ENCODE results near the gene CHSY3.

CHSY3 gene

GRCh38 chr5:129971714-129972113 lies 67.4 kb downstream of the CHSY3 start:
- Histone ChIP-seq H3K36me3 (replicated peaks) (no peaks in the 10 kb centered on the region), H3K4me3 (no peak overlapping the region), H3K27me3 (ENCODE audit: low read depth) (no peaks in the 10 kb centered on the region), H3K4me1 (no peaks in the 10 kb centered on the region), H3K9me3 (no peaks in the 10 kb centered on the region)
- DNase-seq (ENCODE audit: low spot score in 2 of 2) = no peak
- in situ Hi-C loops (cut with MboI; ENCODE audit: low sequenced_read_pairs) = no loop called here

- H3K36me3 ChIP-seq (replicated peaks) = no peaks in the 10 kb centered on the region
- no peaks in the 10 kb centered on the region for H3K9me3 ChIP-seq
- DNase-seq (ENCODE audit: low spot score in 2 of 2) = no peak
- no peaks in the 10 kb centered on the region for H3K27me3 ChIP-seq (ENCODE audit: low read depth)
- H3K4me3 ChIP-seq = no peak overlapping the region
- no peaks in the 10 kb centered on the region for H3K4me1 ChIP-seq
- in situ Hi-C loops (cut with MboI; ENCODE audit: low sequenced_read_pairs) = no loop called here
Observed at GRCh38 chr5:129972465-129973141, 68.3 kb downstream of the CHSY3 start.

DNA sequence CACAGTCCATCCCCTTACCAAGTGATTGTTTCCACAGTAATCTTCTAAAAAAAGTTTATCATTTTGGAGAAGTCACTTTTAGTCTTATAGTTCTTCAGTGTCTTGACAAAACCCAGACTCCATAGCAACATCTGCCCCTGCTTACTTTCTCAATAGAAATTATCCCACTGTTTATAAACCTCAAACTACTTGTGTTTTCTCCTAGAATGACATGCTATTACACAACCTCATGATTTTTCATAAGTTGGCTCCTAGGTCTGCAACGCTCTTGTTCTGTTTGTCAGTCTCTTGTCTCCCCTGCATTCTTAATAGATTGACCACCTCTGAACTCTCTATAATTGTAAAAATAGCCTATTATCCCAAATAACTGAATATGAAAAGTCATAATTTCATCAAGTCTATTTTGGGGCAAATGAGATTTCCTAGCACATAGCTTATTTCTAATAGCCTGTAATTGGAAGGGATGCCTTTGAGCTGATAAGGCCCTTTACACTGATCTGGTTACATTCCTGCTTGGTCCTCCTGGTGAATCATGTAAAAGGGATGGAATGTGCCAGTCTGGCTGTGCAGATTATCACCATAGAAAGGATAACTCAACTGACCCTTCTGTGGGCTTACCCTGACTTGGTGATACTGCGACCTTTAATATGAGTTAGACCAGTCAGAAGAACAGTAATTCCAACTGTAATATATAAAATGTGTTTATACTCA lies 69.6 kb downstream of the CHSY3 start:
- no peaks in the 10 kb centered on the region for H3K36me3 ChIP-seq (replicated peaks)
- H3K27me3 ChIP-seq (ENCODE audit: low read depth) = no peaks in the 10 kb centered on the region
- H3K4me3 ChIP-seq = no peak overlapping the region
- no peaks in the 10 kb centered on the region for H3K9me3 ChIP-seq
- no peaks in the 10 kb centered on the region for H3K4me1 ChIP-seq
- DNase-seq (ENCODE audit: low spot score in 2 of 2) = no peak
- in situ Hi-C loops (cut with MboI; ENCODE audit: low sequenced_read_pairs) = no loop called here

GRCh38 chr5:129977810-129978209 lies 73.5 kb downstream of the CHSY3 start:
- no peak for DNase-seq (ENCODE audit: low spot score in 2 of 2)
- no peaks in the 10 kb centered on the region for H3K4me1 ChIP-seq
- no peaks in the 10 kb centered on the region for H3K27me3 ChIP-seq (ENCODE audit: low read depth)
- in situ Hi-C loops (cut with MboI; ENCODE audit: low sequenced_read_pairs) = no loop called here
- no peak overlapping the region for H3K4me3 ChIP-seq
- no peaks in the 10 kb centered on the region for H3K9me3 ChIP-seq
- H3K36me3 ChIP-seq (replicated peaks) = no peaks in the 10 kb centered on the region

DNA sequence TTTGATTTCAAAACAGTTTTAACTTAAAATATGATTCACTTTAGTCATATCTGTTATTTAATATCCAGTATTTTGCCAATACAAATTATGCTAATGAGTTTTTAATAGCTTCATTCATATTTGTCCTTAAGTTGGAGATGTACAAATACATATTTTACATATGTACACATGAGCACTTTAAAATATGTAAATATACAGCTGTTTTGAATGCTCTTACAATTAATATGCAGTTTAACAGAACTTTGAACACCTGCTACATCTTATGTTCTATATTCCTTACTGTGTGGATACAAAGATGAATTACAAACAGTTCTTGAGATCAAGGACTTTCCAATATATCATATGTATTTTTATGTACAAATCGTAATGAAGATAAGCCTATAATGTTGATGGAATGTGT lies 74.0 kb downstream of the CHSY3 start:
- no peaks in the 10 kb centered on the region for H3K27me3 ChIP-seq (ENCODE audit: low read depth)
- no peak for DNase-seq (ENCODE audit: low spot score in 2 of 2)
- in situ Hi-C loops (cut with MboI; ENCODE audit: low sequenced_read_pairs) = no loop called here
- no peaks in the 10 kb centered on the region for H3K4me1 ChIP-seq
- H3K4me3 ChIP-seq = no peak overlapping the region
- no peaks in the 10 kb centered on the region for H3K36me3 ChIP-seq (replicated peaks)
- no peaks in the 10 kb centered on the region for H3K9me3 ChIP-seq

- in situ Hi-C loops (cut with MboI; ENCODE audit: low sequenced_read_pairs) = no loop called here
- no peak overlapping the region for H3K4me3 ChIP-seq
- no peaks in the 10 kb centered on the region for H3K36me3 ChIP-seq (replicated peaks)
- H3K27me3 ChIP-seq (ENCODE audit: low read depth) = no peaks in the 10 kb centered on the region
- no peak for DNase-seq (ENCODE audit: low spot score in 2 of 2)
- no peaks in the 10 kb centered on the region for H3K9me3 ChIP-seq
- no peaks in the 10 kb centered on the region for H3K4me1 ChIP-seq
Observed at GRCh38 chr5:129988453-129988852, 84.2 kb downstream of the CHSY3 start.

- no peaks in the 10 kb centered on the region for H3K36me3 ChIP-seq (replicated peaks)
- H3K9me3 ChIP-seq = no peaks in the 10 kb centered on the region
- no peak overlapping the region for H3K4me3 ChIP-seq
- in situ Hi-C loops (cut with MboI; ENCODE audit: low sequenced_read_pairs) = no loop called here
- DNase-seq (ENCODE audit: low spot score in 2 of 2) = no peak
- H3K27me3 ChIP-seq (ENCODE audit: low read depth) = no peaks in the 10 kb centered on the region
- H3K4me1 ChIP-seq = no peaks in the 10 kb centered on the region
Observed at GRCh38 chr5:129991780-129992179, 87.5 kb downstream of the CHSY3 start.

GRCh38 chr5:129996896-129997295 lies 92.6 kb downstream of the CHSY3 start:
- in situ Hi-C loops (cut with MboI; ENCODE audit: low sequenced_read_pairs) = no loop called here
- H3K4me3 ChIP-seq = no peak overlapping the region
- no peaks in the 10 kb centered on the region for H3K36me3 ChIP-seq (replicated peaks)
- no peaks in the 10 kb centered on the region for H3K4me1 ChIP-seq
- no peak for DNase-seq (ENCODE audit: low spot score in 2 of 2)
- no peaks in the 10 kb centered on the region for H3K9me3 ChIP-seq
- H3K27me3 ChIP-seq (ENCODE audit: low read depth) = no peaks in the 10 kb centered on the region

- in situ Hi-C loops (cut with MboI; ENCODE audit: low sequenced_read_pairs) = no loop called here
Observed at GRCh38 chr5:130000460-130000859, 96.2 kb downstream of the CHSY3 start.

DNA sequence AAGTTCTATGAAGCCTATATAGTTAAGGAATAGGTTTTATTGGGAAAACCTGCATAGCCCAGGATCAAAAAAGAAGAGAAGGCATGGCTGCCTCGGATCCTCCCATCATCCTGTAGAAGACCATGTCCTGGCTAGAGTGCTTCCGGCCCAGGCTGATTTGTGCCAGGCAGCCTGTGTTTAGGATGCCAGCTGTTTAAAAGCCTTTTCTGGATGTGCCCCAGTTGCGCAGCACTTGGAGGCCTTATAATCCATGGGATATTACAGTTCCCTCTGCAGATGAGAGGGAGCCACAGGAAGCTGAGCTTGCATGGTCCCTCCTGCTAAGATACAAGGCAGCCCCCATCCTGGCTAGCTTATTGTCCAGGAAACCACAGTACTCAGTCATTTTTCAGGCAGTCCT lies 97.9 kb downstream of the CHSY3 start:
- no peaks in the 10 kb centered on the region for H3K27me3 ChIP-seq (ENCODE audit: low read depth)
- no peak for DNase-seq (ENCODE audit: low spot score in 2 of 2)
- no peaks in the 10 kb centered on the region for H3K9me3 ChIP-seq
- no peaks in the 10 kb centered on the region for H3K36me3 ChIP-seq (replicated peaks)
- no peaks in the 10 kb centered on the region for H3K4me1 ChIP-seq
- in situ Hi-C loops (cut with MboI; ENCODE audit: low sequenced_read_pairs) = no loop called here
- H3K4me3 ChIP-seq = no peak overlapping the region

More at GRCh38 chr5:130000460-130000859, 96.2 kb downstream of the CHSY3 start:
- Histone ChIP-seq H3K9me3 (no peaks in the 10 kb centered on the region), H3K4me3 (no peak overlapping the region), H3K4me1 (no peaks in the 10 kb centered on the region), H3K27me3 (ENCODE audit: low read depth) (no peaks in the 10 kb centered on the region), H3K36me3 (replicated peaks) (no peaks in the 10 kb centered on the region)
- no peak for DNase-seq (ENCODE audit: low spot score in 2 of 2)

- in situ Hi-C loops (cut with MboI; ENCODE audit: low sequenced_read_pairs) = no loop called here
- Histone ChIP-seq H3K27me3 (ENCODE audit: low read depth) (no peaks in the 10 kb centered on the region), H3K9me3 (no peaks in the 10 kb centered on the region), H3K4me3 (no peak overlapping the region), H3K4me1 (no peaks in the 10 kb centered on the region), H3K36me3 (replicated peaks) (no peaks in the 10 kb centered on the region)
- no peak for DNase-seq (ENCODE audit: low spot score in 2 of 2)
Observed at GRCh38 chr5:130002876-130003275, 98.6 kb downstream of the CHSY3 start.

GRCh38 chr5:130011986-130012385 lies 107.7 kb downstream of the CHSY3 start:
- H3K27me3 ChIP-seq (ENCODE audit: low read depth) = no peaks in the 10 kb centered on the region
- no peak for DNase-seq (ENCODE audit: low spot score in 2 of 2)
- H3K36me3 ChIP-seq (replicated peaks) = no peaks in the 10 kb centered on the region
- H3K4me3 ChIP-seq = no peak overlapping the region
- H3K4me1 ChIP-seq = no peaks in the 10 kb centered on the region
- H3K9me3 ChIP-seq = no peaks in the 10 kb centered on the region
- in situ Hi-C loops (cut with MboI; ENCODE audit: low sequenced_read_pairs) = no loop called here

- Histone ChIP-seq H3K36me3 (replicated peaks) (no peaks in the 10 kb centered on the region), H3K9me3 (no peaks in the 10 kb centered on the region), H3K4me1 (no peaks in the 10 kb centered on the region), H3K27me3 (ENCODE audit: low read depth) (no peaks in the 10 kb centered on the region), H3K4me3 (no peak overlapping the region)
- in situ Hi-C loops (cut with MboI; ENCODE audit: low sequenced_read_pairs) = no loop called here
- no peak for DNase-seq (ENCODE audit: low spot score in 2 of 2)
Observed at GRCh38 chr5:130017173-130017572, 112.9 kb downstream of the CHSY3 start.

DNA sequence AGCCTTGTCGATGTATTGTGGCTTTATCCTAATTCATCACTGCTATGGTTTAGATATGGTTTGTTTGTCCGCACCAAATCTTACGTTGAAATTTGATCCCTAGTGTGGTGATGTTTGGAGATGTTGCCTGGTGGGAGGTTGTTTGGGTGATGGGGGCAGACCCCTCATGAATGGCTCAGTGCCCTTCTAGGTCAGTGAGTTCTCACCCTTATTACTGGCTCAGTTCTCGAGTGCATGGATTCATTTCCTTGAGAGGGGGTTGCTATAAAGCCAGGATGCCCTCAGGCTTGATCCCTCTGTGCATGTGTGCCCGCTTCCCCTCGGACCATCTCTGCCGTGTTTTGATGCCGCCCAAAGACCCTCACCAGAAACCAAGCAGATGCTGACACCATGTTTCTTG lies 114.4 kb downstream of the CHSY3 start:
- Histone ChIP-seq H3K4me3 (no peak overlapping the region), H3K36me3 (replicated peaks) (no peaks in the 10 kb centered on the region), H3K27me3 (ENCODE audit: low read depth) (no peaks in the 10 kb centered on the region), H3K9me3 (no peaks in the 10 kb centered on the region), H3K4me1 (no peaks in the 10 kb centered on the region)
- DNase-seq (ENCODE audit: low spot score in 2 of 2) = no peak
- in situ Hi-C loops (cut with MboI; ENCODE audit: low sequenced_read_pairs) = no loop called here
